ENCODE results near the gene IGFBP3.

DNA sequence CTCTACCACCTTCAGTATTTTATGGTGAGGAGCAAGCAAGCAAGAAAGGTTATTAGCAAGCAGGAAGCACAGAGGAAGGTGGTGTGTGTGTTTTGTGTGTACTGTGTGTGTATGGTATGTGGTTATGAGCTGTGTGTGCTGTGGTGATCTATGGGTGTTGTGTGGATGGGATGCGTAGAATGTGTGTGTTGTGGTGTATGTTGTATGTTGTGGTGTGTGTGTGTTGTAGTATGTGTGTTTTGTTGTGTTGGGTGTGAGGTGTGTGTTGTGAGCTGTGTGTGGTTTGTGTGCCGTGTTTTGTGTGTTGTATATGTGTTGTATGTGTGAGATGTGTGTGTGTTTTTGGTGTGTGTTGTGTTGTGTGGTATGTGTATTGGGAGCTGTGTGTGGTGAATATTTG, 16.8 kb upstream of the IGFBP3 start:
- TF ChIP-seq, protein P1, sequence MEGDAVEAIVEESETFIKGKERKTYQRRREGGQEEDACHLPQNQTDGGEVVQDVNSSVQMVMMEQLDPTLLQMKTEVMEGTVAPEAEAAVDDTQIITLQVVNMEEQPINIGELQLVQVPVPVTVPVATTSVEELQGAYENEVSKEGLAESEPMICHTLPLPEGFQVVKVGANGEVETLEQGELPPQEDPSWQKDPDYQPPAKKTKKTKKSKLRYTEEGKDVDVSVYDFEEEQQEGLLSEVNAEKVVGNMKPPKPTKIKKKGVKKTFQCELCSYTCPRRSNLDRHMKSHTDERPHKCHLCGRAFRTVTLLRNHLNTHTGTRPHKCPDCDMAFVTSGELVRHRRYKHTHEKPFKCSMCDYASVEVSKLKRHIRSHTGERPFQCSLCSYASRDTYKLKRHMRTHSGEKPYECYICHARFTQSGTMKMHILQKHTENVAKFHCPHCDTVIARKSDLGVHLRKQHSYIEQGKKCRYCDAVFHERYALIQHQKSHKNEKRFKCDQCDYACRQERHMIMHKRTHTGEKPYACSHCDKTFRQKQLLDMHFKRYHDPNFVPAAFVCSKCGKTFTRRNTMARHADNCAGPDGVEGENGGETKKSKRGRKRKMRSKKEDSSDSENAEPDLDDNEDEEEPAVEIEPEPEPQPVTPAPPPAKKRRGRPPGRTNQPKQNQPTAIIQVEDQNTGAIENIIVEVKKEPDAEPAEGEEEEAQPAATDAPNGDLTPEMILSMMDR (conservative IDR thresholded peaks at IDR 0.05 in 1 of 2, IDR thresholded peaks at IDR 0.05 in 1 of 2; ENCODE audit: extremely low read depth in 1 of 2, insufficient read depth in 1 of 2, low read depth in 1 of 2, low read length in 2 of 2), result no peak
- TF ChIP-seq EZH2 (IDR thresholded peaks at IDR 0.05; ENCODE audit: borderline replicate concordance, low read length), result no peak
